ENCODE measurements around the gene LAYN. TPM values are rescaled to one million over a fixed set of nuclear protein-coding genes. Genes with fewer than 3 reads are reported as not detected.
A peak's percentile ranks its signal among the peaks of the same experiment; 100 is the strongest.

Gene LAYN
- total RNA-seq, 4 donors from 2014 or later, result 36.4 to 64.5 (median 49.3) TPM

- no peaks in the 10 kb centered on the region for H3K9me3 ChIP-seq
- H3K27ac ChIP-seq, result no peak overlapping the region
- H3K36me3 ChIP-seq, result no peaks in the 10 kb centered on the region
- no peak for DNase-seq
- intact Hi-C loops (cut with DNase I), result no loop called here
- 95 to 98% methylated on average over 1 of the region's 1 CpG for WGBS, 2 donors
- peaks cover 0 to 11% of the 10 kb centered on the region in 2 donors for H3K4me1 ChIP-seq
- no peak overlapping the region for H3K4me3 ChIP-seq (replicated peaks in 1 of 3)
- no peaks in the 10 kb centered on the region for H3K27me3 ChIP-seq
- TF ChIP-seq POLR2A (IDR thresholded peaks at IDR 0.05) (no peak), CTCF (IDR thresholded peaks at IDR 0.05) (no peak)
Measured at GRCh38 chr11:111510311-111510710, 30.2 kb upstream of the LAYN start.

- no peaks in the 10 kb centered on the region for H3K27me3 ChIP-seq
- TF ChIP-seq CTCF (IDR thresholded peaks at IDR 0.05), result peak in 1 of 6 experiments; percentile 14
- TF ChIP-seq POLR2A (IDR thresholded peaks at IDR 0.05), result no peak
- no peak within 1 kb of the TSS for H3K27ac ChIP-seq
- H3K36me3 ChIP-seq, result no peaks in the 10 kb centered on the region
- intact Hi-C loops (cut with DNase I), result no loop called here
- peak; percentile 5 to 21 for DNase-seq
- H3K4me1 ChIP-seq, result peaks cover 0 to 11% of the 10 kb centered on the region in 2 donors
- WGBS, 2 donors, result 4 to 5% methylated on average over 34 to 77 of the region's 90 CpGs
- H3K4me3 ChIP-seq (replicated peaks in 1 of 3), result peak within 1 kb of the TSS in 2 of 3 donors; percentile 41 to 45
- H3K9me3 ChIP-seq, result no peaks in the 10 kb centered on the region
Measured at GRCh38 chr11:111512296-111513239, 28.0 kb upstream of the LAYN start, which contains the start of gene BTG4. TSS of gene BTG4 (minus strand) at chr11:111512386. CDS start at chr11:111498776, 13,610 bp downstream.

GRCh38 chr11:111513240-111513605 lies 27.3 kb upstream of the LAYN start:
- intact Hi-C loops (cut with DNase I), result no loop called here
- H3K9me3 ChIP-seq, result no peaks in the 10 kb centered on the region
- WGBS, 2 donors, result 45% methylated on average over 6 of the region's 6 CpGs
- H3K36me3 ChIP-seq, result no peaks in the 10 kb centered on the region
- no peak for DNase-seq
- H3K4me1 ChIP-seq, result peaks cover 0 to 11% of the 10 kb centered on the region in 2 donors
- TF ChIP-seq POLR2A (IDR thresholded peaks at IDR 0.05) (no peak), CTCF (IDR thresholded peaks at IDR 0.05) (no peak)
- no peak overlapping the region for H3K27ac ChIP-seq
- no peaks in the 10 kb centered on the region for H3K27me3 ChIP-seq
- H3K4me3 ChIP-seq (replicated peaks in 1 of 3), result peak overlapping the region in 1 of 3 donors; percentile 41

GRCh38 chr11:111514216-111515031 lies 26.1 kb upstream of the LAYN start, which contains the start of gene HOATZ:
TSS of gene HOATZ (plus strand) at chr11:111514778. CDS start at chr11:111514785, 7 bp downstream.
- Histone ChIP-seq H3K27ac (no peak within 1 kb of the TSS), H3K27me3 (no peaks in the 10 kb centered on the region), H3K4me3 (replicated peaks in 1 of 3) (no peak within 1 kb of the TSS), H3K9me3 (no peaks in the 10 kb centered on the region), H3K4me1 (peaks cover 0 to 11% of the 10 kb centered on the region in 2 donors), H3K36me3 (no peaks in the 10 kb centered on the region)
- peak; percentile 38 to 46 for DNase-seq
- intact Hi-C loops (cut with DNase I), result no loop called here
- WGBS, 2 donors, result 33 to 41% methylated on average over 18 to 19 of the region's 39 CpGs
- TF ChIP-seq POLR2A (IDR thresholded peaks at IDR 0.05), result no peak
- TF ChIP-seq CTCF (IDR thresholded peaks at IDR 0.05), result peak in 1 of 6 experiments; percentile 17
